ENCODE measurements around the gene TTC34.

- no peak for TF ChIP-seq CTCF (IDR thresholded peaks at IDR 0.05; ENCODE audit: low read depth, low read length)
- TF ChIP-seq EZH2phosphoT487 (IDR thresholded peaks at IDR 0.05; ENCODE audit: low read depth): no peak
Measured at GRCh38 chr1:2632051-2632430, 169.5 kb downstream of the TTC34 start.
